ENCODE data around the gene CLDN6.

Gene CLDN6

DNA sequence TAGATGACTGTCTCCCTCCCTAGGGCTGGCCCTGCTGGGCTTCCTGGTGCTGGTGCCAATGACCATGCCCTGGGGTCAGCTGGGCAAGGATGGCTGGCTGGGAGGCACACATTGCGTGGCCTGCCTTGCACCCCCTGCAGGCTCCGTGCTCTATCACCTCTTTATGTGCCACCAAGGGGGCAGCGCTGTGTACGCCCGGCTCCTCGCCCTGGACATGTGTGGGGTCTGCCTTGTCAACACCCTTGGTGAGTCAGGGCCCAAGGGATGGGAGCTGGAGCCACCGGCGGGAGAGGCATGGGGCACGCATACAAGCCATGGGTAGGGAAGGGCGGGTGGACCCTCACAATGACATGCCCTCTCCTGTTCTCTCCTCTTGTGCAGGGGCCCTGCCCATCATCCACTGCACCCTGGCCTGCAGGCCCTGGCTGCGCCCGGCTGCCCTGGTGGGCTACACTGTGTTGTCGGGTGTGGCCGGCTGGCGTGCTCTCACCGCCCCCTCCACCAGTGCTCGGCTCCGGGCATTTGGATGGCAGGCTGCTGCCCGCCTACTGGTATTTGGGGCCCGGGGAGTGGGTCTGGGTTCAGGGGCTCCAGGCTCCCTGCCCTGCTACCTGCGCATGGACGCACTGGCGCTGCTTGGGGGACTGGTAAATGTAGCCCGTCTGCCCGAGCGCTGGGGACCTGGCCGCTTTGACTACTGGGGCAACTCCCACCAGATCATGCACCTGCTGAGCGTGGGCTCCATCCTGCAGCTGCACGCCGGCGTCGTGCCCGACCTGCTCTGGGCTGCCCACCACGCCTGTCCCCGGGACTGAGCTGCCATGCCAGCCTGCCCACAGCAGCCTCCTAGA, 46.6 kb downstream of the CLDN6 start:
- no peak for DNase-seq (ENCODE audit: low read depth, low spot score)

DNA sequence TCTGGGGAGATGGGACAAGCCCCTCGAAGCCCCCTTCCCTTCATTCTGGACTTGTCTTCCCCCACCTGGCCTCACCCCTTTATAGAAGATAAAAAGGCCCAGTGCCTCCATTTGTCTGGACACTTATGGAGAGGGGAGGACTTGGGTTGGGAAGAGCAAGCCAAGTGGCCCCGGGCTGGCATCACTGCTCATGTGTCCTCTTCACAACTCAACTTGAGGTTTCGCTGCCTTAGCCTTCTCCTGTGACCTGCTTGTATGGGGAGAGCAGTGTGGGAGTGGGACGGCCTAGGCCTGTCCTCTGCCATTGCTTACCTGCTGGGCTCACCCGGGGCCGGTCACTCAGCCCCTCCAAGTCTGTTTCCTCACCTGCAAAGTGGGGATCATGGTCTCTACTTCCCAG, 47.4 kb downstream of the CLDN6 start:
- no peak for DNase-seq (ENCODE audit: low read depth, low spot score)

DNA sequence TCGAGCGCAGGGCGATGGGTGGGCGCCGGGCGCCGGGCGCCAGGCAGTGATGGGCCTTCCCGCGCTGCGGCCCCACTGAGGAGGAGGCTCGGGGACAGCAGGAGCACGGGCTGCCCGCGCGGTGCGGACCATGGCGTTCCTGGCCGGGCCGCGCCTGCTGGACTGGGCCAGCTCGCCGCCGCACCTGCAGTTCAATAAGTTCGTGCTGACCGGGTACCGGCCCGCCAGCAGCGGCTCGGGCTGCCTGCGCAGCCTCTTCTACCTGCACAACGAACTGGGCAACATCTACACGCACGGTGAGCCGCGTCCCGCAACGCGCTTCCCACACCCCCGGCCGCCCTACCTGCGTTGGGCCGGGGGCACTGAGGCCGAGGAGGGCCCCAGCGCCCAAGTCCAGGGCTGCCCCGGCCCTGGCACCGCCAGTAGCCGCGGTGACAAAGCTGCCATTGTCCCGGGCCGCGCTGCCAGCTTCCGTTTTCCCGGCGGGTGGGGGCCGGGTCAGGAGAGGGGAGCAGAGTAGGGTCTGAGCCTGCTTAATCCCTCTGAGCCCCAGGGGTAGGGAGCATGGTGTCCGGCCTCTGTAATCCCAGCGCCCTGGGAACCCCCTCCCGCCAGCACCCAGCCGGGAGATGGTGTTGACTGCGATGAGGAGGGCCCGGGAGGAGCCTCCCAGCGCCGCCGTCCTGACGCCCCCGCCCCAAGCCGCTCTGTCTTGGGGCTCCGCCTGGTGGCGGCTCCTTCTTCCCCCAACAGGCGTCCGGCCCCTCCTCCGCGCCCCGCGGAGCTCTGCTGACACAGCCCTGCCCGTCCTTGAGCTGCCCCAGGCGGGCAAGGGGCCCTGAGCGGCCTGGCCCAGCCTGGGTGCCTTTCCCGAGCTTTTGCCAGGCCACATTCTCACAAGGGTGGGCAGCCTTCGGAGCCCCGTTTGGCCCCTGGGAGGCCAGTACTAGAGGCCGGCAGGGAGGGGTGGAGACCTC, 48.1 kb downstream of the CLDN6 start:
- DNase-seq (ENCODE audit: low read depth, low spot score), result no peak

DNA sequence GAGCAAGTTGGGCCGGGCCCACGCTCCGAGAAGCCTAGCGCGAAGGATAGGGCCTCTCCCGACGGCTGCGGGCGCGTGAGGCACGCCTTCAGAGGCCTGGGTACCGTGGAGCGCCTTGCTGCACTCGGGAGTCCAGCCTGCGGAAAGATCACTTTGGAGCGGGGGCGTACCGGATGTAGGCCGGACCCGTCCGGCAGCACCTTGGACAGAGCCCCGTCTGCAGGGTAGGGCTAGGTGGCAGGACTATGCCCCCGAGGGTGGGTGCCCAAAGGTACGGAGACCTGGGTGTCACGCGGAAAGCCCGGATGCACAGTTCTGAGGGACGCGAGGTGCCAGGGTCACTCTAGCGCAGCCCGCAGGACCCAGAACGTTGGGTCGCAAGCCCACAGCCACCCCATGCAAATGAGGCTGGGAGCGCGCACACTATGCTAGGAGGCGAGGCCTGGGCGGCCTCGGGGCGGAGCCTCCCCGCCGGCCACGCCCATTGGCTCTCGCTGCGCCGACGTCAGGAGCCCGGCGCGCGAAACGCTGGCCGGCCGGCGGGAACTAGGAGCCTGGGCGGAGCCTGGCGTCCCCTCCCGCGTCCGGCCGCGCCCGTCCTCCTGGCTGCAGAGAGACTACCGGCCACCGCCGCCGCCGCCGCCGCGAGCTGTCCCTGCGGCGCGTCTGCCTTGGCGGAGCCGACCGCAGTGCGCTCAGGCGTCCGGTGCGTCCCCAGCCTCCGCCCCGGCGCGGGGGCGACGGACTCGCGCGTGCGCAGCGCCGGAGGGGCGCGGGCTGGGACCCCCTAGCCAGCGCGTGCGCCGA, 49.0 kb downstream of the CLDN6 start, which contains the start of gene PAQR4:
Gene PAQR4, plus strand, starts transcription at position 611 of the 807 bp plus-strand sequence. CDS start 327 bp downstream, outside the sequence.
- no peak for DNase-seq (ENCODE audit: low read depth, low spot score)

DNA sequence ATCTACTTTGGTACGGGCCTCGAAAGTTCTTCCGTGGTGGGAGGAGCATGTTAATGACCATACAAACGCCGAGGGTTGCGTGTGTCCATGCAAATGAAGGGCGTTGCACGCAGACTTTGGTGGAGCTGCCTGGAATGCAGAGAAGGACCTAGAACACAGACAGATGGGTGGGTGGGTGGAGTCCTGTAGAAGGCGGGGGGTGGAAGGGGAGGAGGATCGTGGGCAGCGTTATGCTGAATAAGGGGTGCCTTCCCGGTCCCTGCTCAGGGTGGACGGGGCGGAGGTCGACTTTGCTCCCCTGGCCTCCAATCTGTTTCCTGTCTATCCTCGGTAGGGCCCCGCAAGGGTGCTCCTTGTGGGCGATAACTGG, 49.6 kb downstream of the CLDN6 start:
- DNase-seq (ENCODE audit: low read depth, low spot score), result no peak

- DNase-seq (ENCODE audit: low read depth, low spot score), result no peak
These were observed 50.2 kb downstream of the CLDN6 start for GRCh38 chr16:2967721-2968161.

DNA sequence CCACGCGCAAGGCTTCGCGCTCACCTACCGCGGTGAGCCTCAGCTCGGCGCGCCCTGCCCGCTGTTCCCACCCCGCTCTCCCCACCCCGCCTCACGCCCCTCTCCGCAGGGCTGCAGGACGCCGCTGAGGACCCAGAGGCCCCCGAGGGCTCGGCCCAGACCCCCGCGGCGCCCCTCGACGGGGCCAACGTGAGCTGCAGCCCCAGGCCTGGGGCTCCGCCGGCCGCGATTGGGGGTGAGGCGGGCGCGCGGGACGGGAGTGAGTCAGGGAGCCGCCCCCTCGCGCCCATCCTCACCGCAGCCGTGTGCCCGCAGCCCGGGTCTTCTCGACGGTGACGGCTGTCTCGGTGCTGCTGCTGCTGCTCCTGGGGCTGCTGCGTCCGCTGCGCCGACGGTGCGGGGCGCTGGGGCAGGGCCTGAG, 50.8 kb downstream of the CLDN6 start:
- no peak for DNase-seq (ENCODE audit: low read depth, low spot score)

GRCh38 chr16:2966808-2967191, 51.2 kb downstream of the CLDN6 start:
- DNase-seq (ENCODE audit: low read depth, low spot score), result no peak

DNA sequence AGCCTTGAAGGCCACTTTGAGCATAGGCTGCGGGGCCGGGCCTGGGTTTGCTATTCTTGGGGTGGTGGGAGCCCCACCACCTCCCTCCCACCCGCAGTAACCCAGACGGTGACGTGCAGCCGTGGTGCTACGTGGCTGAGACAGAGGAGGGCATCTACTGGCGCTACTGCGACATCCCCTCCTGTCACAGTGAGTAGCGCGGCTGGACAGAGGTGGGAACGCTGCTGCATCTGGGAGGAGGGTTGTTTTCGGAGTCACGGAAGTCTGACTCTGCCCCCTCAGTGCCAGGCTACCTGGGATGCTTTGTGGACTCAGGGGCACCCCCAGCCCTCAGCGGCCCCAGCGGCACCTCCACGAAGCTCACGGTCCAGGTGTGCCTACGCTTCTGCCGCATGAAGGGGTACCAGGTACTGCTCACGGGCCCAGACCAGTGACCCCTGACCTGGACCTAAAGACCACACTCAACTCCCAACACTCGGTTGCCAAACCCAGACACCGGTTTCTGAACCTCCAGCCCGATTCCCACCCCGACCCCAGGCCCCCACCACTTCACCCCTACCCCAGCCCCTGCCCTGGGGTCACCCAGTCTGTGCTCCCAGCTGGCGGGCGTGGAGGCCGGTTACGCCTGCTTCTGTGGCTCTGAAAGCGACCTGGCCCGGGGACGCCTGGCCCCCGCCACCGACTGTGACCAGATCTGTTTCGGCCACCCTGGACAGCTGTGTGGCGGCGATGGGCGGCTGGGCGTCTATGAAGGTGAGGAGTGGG, 51.8 kb downstream of the CLDN6 start:
- DNase-seq (ENCODE audit: low read depth, low spot score), result no peak
